Stimulated activated CD4-positive, alpha-beta T cell treated with anti-CD3 and anti-CD28 coated beads, Interleukin-1b, Interleukin-23, amount 100 ng/mL, for 24 hours (primary cell): ENCODE data around the gene MARVELD2.
"Not testable (repeated sequence)": the region's sequence is repeated elsewhere in the genome, so short reads cannot be mapped to it uniquely, and the experiment has no call there.

Experiments used
- DNase-seq, 4 experiments: peaks; one replicate each; pipeline ENCODE4 v3.0.0-alpha.2; 2020; ENCODE audit warnings: low read depth in 4 of 4, low spot score in 1 of 4

MARVELD2 gene

DNA sequence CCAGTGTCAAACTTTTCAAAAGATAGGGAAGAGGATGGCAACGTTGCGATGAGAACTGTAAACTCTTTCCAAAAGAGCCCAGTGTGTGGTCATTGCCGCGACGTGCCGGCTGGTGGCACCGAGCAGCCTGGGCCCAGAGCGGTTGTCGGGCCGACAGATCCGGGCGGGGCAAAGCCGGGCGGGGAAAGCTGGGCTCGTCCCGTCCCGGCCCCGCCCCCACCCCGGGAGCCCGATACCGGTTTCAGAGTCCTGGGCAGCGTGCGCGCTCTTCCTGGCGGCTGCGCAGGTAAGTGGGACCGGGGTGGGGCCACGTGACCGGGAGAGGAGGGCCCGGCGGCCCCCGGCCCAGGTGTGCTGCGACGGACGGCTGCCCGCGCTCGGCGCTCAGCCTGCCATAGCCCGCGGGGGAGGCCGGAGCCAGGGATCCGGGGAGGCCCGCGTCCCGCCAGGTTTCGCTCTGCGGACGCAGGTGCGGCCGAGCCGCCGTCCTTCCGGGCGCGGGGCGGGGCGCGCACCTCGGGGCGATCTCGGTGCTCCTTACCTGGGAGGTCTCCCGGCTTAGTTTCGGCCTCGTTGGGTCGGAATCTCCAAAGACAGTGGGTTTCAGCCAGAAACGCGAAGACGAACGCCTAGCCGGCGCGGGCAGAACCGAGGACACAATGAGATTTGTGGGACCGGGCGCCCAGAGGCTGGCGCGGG lies at the start of gene MARVELD2:
Gene MARVELD2, plus strand, starts transcription at position 232 of the 699 bp plus-strand sequence. CDS start 4,270 bp downstream, outside the sequence.
- peak in 3 of 4 experiments; percentile 2 to 50 (median 21) for DNase-seq

DNA sequence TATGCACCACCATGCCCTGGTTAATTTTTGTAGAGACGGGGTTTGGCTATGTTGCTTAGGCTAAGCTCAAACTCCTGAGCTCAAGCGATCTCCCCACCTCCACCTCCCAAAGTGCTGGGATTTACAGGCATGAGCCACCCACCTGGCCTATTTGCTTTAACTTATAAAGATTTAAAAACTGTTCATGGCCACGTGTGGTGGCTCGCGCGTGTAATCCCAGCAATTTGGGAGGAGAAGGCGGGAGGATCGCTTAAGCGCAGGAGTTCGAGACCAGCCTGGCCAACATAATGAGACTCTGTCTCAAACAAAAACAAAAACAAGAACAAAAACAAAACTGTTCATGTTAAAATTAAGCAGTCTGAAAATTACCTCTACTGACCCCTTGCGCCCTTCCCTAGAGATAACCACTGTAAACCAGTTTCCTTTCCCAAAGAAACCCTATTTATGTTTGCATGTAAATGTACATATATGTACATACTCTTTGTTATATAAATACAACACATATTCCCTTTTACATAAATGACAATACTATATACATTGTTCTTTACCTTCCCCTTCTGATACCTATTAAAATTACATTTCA lies 47.1 kb upstream of the MARVELD2 start:
- no peak for DNase-seq

GRCh38 chr5:69368458-69369339 lies 46.2 kb upstream of the MARVELD2 start:
- peak in 2 of 4 experiments; percentile 2 to 7 for DNase-seq

GRCh38 chr5:69369340-69370121 lies 45.4 kb upstream of the MARVELD2 start, which contains the start of the genes AK6, RAD17 and TAF9:
Gene AK6 (minus strand): TSS chr5:69369520. CDS start chr5:69369490, 30 bp downstream.
Gene RAD17 (plus strand): TSS chr5:69369818. CDS start chr5:69372209, 2,391 bp downstream.
Gene TAF9 (minus strand): TSS chr5:69369520. CDS start chr5:69365737, 3,783 bp downstream.
- DNase-seq = peak; percentile 76 to 87 (median 84)

DNA sequence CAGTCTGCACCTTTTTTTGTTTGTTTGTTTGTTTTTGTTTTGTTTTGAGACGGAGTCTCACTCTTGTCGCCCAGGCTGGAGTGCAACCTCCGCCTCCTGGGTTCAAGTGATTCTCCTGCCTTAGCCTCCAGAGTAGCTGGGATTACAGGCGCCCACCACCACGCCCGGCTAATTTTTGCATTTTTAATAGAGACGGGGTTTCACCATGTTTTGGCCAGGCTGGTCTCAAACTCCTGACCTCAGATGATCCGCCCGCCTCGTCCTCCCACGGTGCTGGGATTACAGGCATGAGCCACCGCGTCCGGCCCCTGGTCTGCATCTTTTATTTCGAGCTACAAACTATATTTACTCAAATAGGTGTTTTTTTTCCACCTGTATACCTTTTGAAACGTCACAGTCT lies 44.6 kb upstream of the MARVELD2 start:
- not testable (repeated sequence) for DNase-seq

- no peak for DNase-seq
Observed at GRCh38 chr5:69372394-69372793, 42.5 kb upstream of the MARVELD2 start.

DNA sequence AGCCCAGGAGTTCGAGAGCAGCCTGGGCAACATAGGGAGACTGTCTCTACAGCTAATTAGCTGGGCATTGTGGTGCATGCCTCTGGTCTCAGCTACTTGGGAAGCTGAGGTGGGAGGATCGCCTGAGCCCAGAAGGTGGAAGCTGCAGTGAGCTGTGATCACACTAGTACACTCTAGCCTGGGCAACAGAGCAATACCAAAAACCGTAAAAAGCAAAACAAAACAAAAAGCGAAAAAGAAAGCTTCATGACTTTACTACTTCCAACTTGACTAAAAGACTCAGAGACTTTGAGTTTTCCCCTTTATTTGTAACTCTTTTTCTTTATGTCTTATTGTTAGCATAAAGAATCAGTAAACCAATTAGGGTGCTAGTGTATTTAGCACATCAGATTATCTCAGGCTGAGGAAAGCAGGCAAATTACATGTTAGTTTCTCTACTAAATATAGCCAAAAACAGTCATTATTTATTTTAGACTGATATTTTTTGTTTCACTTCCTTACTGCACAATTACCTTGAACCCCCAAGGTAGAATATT lies 39.9 kb upstream of the MARVELD2 start:
- DNase-seq = no peak

DNA sequence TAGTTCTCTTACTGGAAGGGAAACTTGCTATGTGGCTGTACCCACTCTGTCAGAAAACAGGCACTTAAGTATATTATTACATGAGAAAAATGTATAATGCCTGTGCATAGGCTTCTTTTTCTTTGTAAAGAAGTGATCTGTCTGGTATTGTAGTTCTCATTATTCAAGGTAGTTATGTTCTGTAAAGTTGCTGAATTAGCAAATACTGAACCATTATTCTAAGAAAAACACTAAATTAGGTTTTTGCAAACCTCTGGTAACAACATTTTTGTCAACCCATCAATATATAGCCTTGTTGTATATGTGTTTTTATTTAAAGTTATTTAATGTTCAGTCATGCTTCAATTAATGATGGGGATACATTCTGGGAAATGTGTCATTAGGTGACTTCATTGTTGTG lies 36.5 kb upstream of the MARVELD2 start:
- no peak for DNase-seq

GRCh38 chr5:69404659-69405330 lies 10.1 kb upstream of the MARVELD2 start:
- no peak for DNase-seq

DNA sequence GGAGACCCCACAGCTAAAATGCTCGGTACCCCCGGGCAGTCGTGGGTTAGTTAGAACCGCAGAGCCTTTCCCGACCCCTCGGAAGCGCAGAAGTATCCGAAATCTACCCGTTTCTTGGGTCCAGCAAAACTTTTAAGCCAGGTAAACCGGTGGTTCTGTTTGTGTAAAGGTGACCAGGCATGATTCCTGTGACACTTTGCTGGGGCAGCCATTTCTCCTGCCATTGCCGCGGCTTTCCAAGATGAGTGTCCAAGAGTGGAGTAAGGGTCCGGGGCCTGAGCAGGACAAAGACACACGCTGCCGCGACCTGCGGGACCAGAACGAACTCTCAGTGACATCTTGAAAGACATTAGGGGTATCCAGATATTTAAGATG lies 655 bp downstream of the MARVELD2 start:
- DNase-seq = no peak

- DNase-seq = no peak
Observed at GRCh38 chr5:69416180-69416579, 1.3 kb downstream of the MARVELD2 start.

DNA sequence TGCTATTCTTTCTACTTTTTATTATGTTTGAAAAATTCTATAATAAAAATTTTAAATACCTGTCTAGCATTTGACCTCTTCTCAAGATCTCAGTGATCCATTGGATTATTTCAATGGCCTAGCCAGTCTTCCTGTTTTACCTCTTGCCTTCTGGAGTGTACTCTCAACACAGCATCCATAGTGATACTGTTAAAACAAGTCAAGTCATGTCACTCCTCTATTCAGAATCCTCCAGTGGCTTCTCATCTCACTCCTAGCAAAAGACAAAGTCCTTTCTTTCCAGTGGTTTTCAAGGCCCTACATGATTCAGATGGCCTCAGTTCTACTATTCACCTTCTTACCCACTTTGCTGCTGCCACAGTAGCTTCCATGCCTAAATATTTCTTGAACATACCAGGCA lies 1.8 kb downstream of the MARVELD2 start:
- DNase-seq = no peak

- no peak for DNase-seq
Observed at GRCh38 chr5:69418554-69418953, 3.6 kb downstream of the MARVELD2 start.

DNA sequence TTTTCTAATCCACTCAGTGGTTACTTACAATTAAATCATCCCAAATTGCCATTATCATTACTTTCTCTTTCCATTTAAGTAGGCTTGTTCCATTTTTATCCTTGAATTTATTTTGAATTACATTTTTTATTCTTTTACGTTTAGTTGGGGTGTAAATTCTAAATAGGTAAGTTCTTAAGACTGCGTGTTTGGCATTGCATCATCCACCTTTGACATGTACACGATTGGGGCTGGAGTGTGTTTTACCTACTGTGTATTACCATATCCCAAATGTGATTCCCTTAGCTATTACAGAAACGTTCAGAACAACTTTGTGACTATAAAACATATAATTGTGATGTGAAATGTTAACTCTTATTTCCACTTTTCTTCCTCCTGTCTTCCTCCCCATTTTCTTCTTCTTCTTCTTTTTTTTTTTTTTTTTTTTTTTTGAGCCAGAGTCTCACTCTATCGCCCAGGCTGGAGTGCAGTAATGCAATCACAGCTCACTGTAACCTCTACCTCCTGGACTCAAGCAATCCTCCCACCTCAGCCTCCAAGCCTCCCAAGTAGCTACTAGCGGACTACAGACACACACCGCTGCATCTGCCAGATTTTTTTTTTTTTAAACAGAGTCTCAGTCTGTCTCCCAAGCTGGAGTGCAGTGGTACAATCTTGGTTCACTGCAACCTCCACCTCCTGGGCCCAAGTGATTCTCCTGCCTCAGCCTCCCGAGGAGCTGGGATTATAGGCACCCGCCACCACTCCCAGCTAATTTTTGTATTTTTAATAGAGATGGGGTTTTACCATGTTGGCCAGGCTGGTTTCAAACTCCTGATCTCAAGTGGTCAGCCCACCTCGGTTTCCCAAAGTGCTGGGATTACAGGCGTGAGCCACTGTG lies 16.7 kb downstream of the MARVELD2 start:
- DNase-seq = no peak

GRCh38 chr5:69432412-69433206 lies 17.7 kb downstream of the MARVELD2 start:
- no peak for DNase-seq

DNA sequence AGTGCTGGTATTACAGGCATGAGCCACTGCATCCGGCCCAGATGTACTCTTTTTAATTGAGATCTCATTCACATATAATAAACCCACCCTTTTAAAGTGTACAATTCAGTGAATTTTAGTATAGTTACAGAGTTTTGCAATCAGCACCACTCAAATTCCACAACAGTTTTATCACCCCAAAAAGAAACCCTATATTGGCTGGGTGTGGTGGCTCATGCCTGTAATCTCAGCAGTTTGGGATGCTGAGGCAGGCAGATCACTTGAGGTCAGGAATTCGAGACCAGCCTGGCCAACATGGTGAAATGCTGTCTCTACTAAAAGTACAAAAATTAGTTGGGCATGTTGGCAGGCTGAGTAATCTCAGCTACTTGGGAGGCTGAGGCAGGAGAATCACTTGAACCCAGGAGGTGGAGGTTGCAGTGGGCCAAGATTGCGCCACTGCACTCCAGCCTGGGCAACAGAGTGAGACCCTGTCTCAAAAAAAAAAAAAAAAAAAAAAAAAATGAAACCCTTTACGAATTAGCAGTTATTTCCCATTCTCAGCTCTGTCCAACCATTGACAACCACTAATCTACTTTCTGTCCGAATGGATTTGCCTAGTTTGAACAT lies 20.5 kb downstream of the MARVELD2 start:
- not testable (repeated sequence) for DNase-seq

GRCh38 chr5:69444127-69444754 lies 29.3 kb downstream of the MARVELD2 start:
- DNase-seq = no peak
